AG08396 (cell line): Measurements from ENCODE around the gene TBX18.

Source experiments
- DNase-seq: peaks from one replicate; pipeline ENCODE4 v3.0.0; 2012; ENCODE audit warnings: low spot score, mixed read lengths

The TBX18 gene

GRCh38 chr6:84772428-84773132 is 8.2 kb upstream of the TBX18 start:
- DNase-seq = no peak

- DNase-seq = no peak
These were observed 7.5 kb upstream of the TBX18 start for GRCh38 chr6:84771756-84772356.

- no peak for DNase-seq
These were observed 6.8 kb upstream of the TBX18 start for GRCh38 chr6:84771125-84771755.

- DNase-seq = no peak
These were observed 6.1 kb upstream of the TBX18 start for GRCh38 chr6:84770521-84770920.

GRCh38 chr6:84769306-84769705 is 4.9 kb upstream of the TBX18 start:
- DNase-seq = no peak

- no peak for DNase-seq
These were observed 4.2 kb upstream of the TBX18 start for GRCh38 chr6:84768442-84769174.

- no peak for DNase-seq
These were observed 3.3 kb upstream of the TBX18 start for GRCh38 chr6:84767526-84768201.

GRCh38 chr6:84766799-84767525 is 2.6 kb upstream of the TBX18 start:
- no peak for DNase-seq

GRCh38 chr6:84766118-84766798 is 1.9 kb upstream of the TBX18 start:
- DNase-seq = no peak

- no peak for DNase-seq
These were observed 489 bp downstream of the TBX18 start for GRCh38 chr6:84763886-84764331.

- no peak for DNase-seq
These were observed 1.2 kb downstream of the TBX18 start for GRCh38 chr6:84763003-84763885.

- DNase-seq = no peak
These were observed 2.0 kb downstream of the TBX18 start for GRCh38 chr6:84762220-84763002.

GRCh38 chr6:84758486-84758885 is 5.9 kb downstream of the TBX18 start:
- DNase-seq = no peak

- DNase-seq = no peak
These were observed 7.5 kb downstream of the TBX18 start for GRCh38 chr6:84756877-84757276.

- no peak for DNase-seq
These were observed 7.9 kb downstream of the TBX18 start for GRCh38 chr6:84756466-84756865.

- DNase-seq = no peak
These were observed 11.2 kb downstream of the TBX18 start for GRCh38 chr6:84753173-84753572.

- no peak for DNase-seq
These were observed 12.1 kb downstream of the TBX18 start for GRCh38 chr6:84752118-84752850.

GRCh38 chr6:84749181-84749580 is 15.2 kb downstream of the TBX18 start:
- no peak for DNase-seq
